Measurements from ENCODE around the gene MYZAP. TPM values are rescaled to one million over a fixed set of nuclear protein-coding genes. Genes with fewer than 3 reads are reported as not detected.

MYZAP gene, protein sequence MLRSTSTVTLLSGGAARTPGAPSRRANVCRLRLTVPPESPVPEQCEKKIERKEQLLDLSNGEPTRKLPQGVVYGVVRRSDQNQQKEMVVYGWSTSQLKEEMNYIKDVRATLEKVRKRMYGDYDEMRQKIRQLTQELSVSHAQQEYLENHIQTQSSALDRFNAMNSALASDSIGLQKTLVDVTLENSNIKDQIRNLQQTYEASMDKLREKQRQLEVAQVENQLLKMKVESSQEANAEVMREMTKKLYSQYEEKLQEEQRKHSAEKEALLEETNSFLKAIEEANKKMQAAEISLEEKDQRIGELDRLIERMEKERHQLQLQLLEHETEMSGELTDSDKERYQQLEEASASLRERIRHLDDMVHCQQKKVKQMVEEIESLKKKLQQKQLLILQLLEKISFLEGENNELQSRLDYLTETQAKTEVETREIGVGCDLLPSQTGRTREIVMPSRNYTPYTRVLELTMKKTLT
- total RNA-seq, result not detected in 2 replicates

DNA sequence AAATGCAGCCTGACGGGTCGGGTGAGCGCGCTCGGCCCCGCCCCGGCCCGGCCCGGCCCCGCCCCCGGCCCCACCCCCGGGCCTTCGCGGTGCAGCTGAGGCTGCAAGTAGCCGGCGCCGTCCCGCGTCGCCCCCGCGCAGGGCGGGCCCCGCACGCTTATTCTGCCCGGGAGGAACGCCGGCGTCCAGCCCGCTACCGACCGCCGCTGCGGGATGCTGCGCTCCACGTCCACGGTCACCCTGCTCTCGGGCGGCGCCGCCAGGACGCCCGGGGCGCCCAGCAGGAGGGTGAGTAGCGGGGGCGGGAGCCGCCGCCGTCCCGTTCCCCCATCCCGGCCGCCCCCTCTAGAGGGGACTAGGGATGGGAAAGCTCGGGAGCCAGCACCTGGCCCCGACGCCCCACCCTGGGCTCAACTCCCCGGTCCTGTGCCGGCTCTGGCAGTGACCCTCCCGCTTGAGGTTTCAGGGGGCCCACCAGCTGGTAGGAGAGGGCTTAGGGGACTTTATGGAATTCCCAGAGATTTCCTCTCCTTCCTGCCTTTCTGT is at the start of gene MYZAP:
Gene MYZAP, plus strand, starts transcription at position 83 of the 546 bp plus-strand sequence. Its CDS starts 131 bp downstream, at position 214.
- Mint-ChIP-seq H3K27me3 (peaks cover 45% of the 10 kb centered on the region), H3K4me1 (peaks cover 15% of the 10 kb centered on the region), H3K36me3 (ENCODE audit: low read depth) (no peaks in the 10 kb centered on the region), H3K27ac (no peak within 1 kb of the TSS), H3K4me3 (peak within 1 kb of the TSS; percentile 65), H3K9me3 (no peaks in the 10 kb centered on the region)
- DNase-seq, result peak; percentile 78
- intact Hi-C loops (cut with micrococcal nuclease), result no loop called here

DNA sequence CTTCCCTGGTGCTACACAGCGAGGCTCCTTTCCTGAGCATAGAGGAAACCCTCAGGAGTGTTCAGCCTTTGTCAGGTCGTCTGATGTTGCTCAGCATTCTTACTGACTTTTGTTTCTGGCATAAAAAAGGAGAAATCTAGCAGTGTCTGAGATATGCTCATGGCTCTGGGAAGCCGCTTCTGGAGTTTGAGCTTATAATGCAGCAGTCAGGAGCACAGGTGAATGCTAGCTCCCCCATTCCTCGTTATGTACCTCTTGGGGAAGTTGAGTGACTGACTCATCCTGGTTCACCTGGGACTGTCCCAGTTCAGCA is 49.2 kb upstream of the MYZAP start:
- DNase-seq, result no peak
- Mint-ChIP-seq H3K36me3 (ENCODE audit: low read depth) (no peaks in the 10 kb centered on the region), H3K4me3 (no peak overlapping the region), H3K4me1 (peaks cover 3% of the 10 kb centered on the region), H3K9me3 (no peaks in the 10 kb centered on the region), H3K27me3 (peaks cover 2% of the 10 kb centered on the region), H3K27ac (no peak overlapping the region)
- intact Hi-C loops (cut with micrococcal nuclease), result loop anchor here (5.0 kb wide), 1 partner anchor 200 kb away; no protein-coding TSS in a partner anchor

DNA sequence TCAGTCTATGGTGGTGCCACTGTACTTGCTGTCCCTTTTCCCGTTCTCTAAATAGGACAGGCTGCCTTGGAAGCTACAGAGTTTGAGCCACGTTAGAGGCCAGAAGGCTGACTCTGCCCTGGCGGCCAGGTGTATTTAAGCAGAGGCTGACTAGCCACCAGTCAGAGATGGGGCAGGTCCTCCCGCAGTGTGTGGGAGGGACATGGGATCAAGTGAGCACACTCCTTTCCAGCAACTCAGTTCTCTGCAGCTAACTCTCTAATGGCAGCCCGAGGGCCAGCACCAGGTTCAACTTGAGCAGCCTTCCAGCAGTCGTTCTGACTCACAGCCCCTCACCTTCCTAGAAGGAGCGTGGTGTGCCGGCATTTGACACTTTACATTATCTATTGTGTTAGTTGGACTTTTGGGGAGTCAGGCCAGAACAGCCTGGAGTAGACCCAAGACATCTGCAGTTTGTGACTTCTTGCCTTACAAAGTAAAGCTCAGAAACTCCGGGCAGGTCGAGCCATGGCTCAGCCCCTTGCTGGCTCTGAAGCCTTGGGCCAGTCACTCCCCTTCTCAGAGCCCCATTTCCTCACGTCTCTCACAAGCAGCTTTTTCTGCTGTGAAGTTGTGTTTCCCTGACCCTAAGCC is 46.7 kb upstream of the MYZAP start:
- H3K4me1 Mint-ChIP-seq, result peaks cover 3% of the 10 kb centered on the region
- intact Hi-C loops (cut with micrococcal nuclease), result loop anchor here (5.0 kb wide), 1 partner anchor 203 kb away; no protein-coding TSS in a partner anchor
- peaks cover under 1% of the 10 kb centered on the region for H3K27me3 Mint-ChIP-seq
- DNase-seq, result no peak
- no peaks in the 10 kb centered on the region for H3K36me3 Mint-ChIP-seq (ENCODE audit: low read depth)
- no peak overlapping the region for H3K27ac Mint-ChIP-seq
- no peaks in the 10 kb centered on the region for H3K9me3 Mint-ChIP-seq
- H3K4me3 Mint-ChIP-seq, result no peak overlapping the region

DNA sequence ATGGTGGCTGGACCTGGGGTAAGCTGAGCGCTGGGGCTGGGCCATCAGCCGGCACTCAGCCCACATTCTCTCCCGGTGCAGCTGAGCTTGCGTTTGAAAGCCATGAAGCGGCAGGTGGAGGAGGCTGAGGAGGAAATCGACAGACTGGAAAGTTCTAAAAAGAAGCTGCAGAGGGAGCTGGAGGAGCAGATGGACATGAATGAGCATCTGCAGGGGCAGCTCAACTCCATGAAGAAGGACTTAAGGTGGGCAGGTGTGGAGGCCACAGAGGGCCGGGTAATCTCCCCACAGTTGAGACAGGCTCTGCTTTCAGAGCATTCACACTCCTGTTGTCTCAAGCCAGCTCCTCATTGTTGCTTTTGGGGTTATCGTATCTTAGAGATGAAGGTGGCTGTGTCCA is 45.7 kb upstream of the MYZAP start:
- no peaks in the 10 kb centered on the region for H3K4me1 Mint-ChIP-seq
- H3K4me3 Mint-ChIP-seq, result no peak overlapping the region
- H3K36me3 Mint-ChIP-seq (ENCODE audit: low read depth), result no peaks in the 10 kb centered on the region
- no peaks in the 10 kb centered on the region for H3K9me3 Mint-ChIP-seq
- DNase-seq, result no peak
- peaks cover under 1% of the 10 kb centered on the region for H3K27me3 Mint-ChIP-seq
- H3K27ac Mint-ChIP-seq, result no peak overlapping the region
- intact Hi-C loops (cut with micrococcal nuclease), result no loop called here

DNA sequence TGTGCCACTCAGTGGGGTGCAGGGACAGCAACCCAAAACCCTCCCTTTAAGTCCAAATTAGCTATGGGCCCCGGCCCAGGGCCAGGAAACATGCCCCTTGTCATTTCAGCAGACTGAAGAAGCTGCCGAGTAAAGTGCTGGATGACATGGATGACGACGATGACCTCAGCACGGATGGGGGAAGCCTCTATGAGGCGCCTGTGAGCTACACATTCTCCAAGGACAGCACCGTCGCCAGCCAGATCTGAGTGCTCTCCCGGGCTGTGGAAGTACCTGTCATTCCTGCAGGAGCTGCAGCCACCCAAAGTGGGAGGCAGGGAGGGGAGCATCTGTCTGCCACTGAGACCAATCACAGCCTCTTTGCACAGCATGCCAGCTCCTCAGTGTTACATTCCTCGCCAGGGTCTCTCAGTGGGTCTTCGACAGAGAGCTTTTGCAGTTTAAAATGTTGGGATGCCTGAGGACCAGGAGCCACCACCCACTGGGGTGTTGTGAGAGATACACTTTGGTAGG is 44.4 kb upstream of the MYZAP start:
- intact Hi-C loops (cut with micrococcal nuclease), result no loop called here
- Mint-ChIP-seq H3K36me3 (ENCODE audit: low read depth) (no peaks in the 10 kb centered on the region), H3K27me3 (peaks cover 5% of the 10 kb centered on the region), H3K27ac (no peak overlapping the region), H3K4me1 (no peaks in the 10 kb centered on the region), H3K4me3 (no peak overlapping the region), H3K9me3 (no peaks in the 10 kb centered on the region)
- no peak for DNase-seq

DNA sequence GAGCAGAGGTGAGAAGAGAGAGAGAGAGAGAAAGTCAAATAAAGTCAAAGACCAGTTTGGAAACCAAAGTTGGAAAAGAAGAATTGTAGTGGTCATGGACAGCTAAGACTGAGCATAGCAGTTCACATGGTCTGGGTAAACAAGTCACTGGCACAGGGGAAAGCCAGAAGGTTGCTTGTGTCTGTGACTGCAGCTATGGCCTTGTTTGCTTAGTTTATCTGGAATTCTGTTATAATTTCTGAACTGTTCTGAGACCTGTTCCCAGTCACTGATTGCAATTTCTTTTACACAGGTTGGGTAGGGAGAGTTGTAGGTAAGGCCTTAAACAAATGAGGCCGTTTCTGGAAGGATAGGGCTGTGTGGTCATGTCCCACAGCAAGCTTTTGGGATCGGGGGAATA is 43.4 kb upstream of the MYZAP start:
- intact Hi-C loops (cut with micrococcal nuclease), result no loop called here
- peaks cover 5% of the 10 kb centered on the region for H3K27me3 Mint-ChIP-seq
- no peaks in the 10 kb centered on the region for H3K36me3 Mint-ChIP-seq (ENCODE audit: low read depth)
- no peaks in the 10 kb centered on the region for H3K4me1 Mint-ChIP-seq
- no peak overlapping the region for H3K4me3 Mint-ChIP-seq
- no peaks in the 10 kb centered on the region for H3K9me3 Mint-ChIP-seq
- no peak for DNase-seq
- H3K27ac Mint-ChIP-seq, result no peak overlapping the region

DNA sequence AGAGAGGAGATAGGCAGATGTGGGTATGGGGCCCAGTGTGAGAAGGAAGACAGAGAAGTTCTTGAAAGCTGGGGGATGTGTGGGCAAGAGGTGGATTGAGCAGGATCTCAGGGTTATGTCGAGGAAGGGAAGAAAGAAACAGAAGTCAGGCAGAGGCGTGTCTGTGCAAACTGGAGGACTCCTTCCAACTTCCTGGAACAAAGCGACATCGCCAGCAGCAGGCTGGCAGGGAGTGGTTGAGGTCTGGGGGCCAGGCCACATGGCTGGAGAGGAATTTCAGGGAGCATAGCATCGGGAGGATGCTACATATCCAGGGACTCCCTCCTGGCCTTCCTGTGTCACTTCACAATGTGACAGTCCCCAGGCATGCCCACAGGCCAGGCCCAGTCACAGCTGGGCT is 42.9 kb upstream of the MYZAP start:
- Mint-ChIP-seq H3K27me3 (peaks cover 5% of the 10 kb centered on the region), H3K36me3 (ENCODE audit: low read depth) (no peaks in the 10 kb centered on the region), H3K4me1 (no peaks in the 10 kb centered on the region), H3K27ac (no peak overlapping the region), H3K9me3 (no peaks in the 10 kb centered on the region), H3K4me3 (no peak overlapping the region)
- no peak for DNase-seq
- intact Hi-C loops (cut with micrococcal nuclease), result no loop called here

DNA sequence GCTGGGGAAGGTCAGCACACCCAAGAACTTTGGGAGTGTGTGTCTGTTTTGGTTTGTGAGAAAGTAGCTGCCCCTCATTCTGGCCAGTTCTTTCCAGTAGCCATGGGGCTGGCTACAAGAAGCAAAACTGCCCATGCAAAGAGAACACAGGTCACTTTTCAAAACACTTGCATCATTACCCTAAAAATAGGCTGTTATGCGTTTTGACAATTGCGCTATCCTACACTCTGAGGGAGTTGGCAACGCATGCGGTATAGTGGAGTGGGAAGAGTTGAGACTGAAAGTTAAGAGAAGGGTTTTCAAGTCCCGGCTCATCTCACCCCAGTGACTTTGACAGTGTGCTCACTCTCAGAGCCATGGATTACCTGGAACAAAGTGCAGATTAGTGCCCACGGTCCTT is 41.8 kb upstream of the MYZAP start:
- H3K9me3 Mint-ChIP-seq, result no peaks in the 10 kb centered on the region
- H3K27me3 Mint-ChIP-seq, result peaks cover 5% of the 10 kb centered on the region
- intact Hi-C loops (cut with micrococcal nuclease), result no loop called here
- no peak for DNase-seq
- H3K4me3 Mint-ChIP-seq, result no peak overlapping the region
- no peaks in the 10 kb centered on the region for H3K4me1 Mint-ChIP-seq
- no peak overlapping the region for H3K27ac Mint-ChIP-seq
- H3K36me3 Mint-ChIP-seq (ENCODE audit: low read depth), result no peaks in the 10 kb centered on the region

DNA sequence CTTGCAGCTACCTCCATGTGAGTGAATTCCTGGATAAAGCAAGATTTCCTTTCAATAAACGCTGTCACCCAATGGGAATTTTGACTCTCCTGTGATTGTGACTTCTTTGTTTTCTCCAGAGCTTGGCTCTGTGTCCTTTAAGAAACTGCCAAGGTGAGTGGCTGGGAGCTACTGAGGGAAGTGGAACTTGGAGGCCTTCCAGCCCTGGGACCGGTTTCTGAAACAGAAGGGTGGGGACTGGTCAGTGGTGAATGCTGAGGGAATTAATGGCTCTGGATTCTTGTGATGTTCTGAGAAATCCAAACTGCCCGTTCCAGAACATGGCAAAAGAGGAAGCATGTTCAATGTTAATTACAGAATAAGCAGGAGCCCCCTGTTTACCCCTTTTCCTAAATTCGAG is 41.1 kb upstream of the MYZAP start:
- Mint-ChIP-seq H3K4me1 (no peaks in the 10 kb centered on the region), H3K4me3 (no peak overlapping the region), H3K27ac (no peak overlapping the region), H3K36me3 (ENCODE audit: low read depth) (no peaks in the 10 kb centered on the region), H3K9me3 (no peaks in the 10 kb centered on the region), H3K27me3 (peaks cover 5% of the 10 kb centered on the region)
- no peak for DNase-seq
- intact Hi-C loops (cut with micrococcal nuclease), result no loop called here

DNA sequence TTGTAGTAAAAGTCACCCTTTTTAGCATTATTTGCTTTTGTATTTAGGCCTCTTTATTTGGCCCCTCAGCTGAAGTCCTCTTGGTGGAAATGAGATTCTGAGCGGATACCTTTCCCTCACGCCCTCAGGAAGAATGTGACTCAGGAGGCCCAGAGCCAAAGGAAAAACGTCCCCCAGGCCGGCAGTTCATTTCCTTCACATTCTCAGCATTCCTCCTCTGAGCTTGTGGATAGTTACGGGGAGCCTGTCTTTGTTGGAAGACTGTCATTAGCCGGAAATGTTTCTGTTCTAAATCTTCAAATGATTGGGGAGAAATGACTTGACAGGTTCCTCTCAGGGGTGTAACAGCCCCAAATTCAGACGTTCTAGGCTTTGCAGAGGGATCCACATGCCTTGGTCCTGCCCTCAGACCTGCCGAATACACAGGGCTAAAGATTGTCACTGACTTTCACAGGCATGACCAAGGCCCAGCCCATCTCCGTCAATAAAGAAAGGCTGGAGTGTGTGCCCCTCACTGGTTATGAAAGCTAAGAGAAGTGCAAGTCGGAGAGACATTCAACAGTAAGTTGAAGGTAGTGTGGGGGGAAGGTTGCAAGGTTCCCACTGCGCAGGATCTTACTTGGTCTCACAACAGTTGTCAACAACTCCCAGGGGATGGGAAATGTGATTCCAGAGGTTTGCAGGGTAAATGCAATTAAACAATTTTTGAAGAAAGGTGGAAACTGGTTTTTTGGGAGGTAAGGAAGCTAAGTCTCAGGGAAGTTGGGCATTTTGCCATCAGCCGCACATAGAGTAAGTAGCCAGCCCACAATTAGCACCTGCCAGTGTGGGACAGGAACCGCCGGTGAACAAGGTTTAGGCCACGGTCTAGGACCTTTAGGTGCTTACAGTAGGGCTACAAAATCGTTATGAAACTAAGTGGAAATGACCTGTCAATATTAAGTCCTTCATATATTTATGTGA is 39.7 kb upstream of the MYZAP start:
- no peak for DNase-seq
- no peak overlapping the region for H3K27ac Mint-ChIP-seq
- H3K36me3 Mint-ChIP-seq (ENCODE audit: low read depth), result no peaks in the 10 kb centered on the region
- H3K4me1 Mint-ChIP-seq, result no peaks in the 10 kb centered on the region
- H3K4me3 Mint-ChIP-seq, result no peak overlapping the region
- H3K9me3 Mint-ChIP-seq, result no peaks in the 10 kb centered on the region
- intact Hi-C loops (cut with micrococcal nuclease), result no loop called here
- peaks cover 5% of the 10 kb centered on the region for H3K27me3 Mint-ChIP-seq

DNA sequence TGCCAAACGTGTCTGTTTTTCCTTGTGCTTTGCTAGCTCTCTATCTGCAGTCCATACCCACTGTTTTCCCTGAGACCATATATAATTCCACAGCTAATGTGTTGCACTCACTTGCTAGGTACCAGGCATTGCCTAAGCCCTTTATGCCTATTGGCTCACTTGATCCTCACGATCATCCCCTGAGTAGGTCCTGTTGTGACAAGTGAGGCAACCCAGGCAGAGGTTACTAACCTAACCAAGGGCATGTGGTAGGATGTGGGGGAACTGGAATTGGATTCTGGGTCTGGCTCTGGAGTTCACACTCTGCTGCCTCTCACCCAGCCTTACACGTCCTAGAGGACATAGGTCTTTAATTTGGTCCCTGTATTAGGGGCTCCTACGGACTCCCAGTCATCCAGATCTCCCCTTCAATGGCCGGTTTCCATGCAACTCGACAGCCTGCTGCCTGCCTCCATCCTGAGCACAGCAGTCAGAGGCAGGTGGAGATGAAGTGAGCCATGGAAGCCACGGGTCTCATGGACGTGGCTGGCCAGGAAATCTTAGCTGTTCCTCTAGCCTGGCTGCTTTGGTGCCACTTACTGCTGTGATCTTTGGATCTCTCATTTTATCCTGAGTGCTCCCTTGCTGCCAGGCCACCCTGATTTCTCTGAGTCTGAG is 38.9 kb upstream of the MYZAP start:
- Mint-ChIP-seq H3K27me3 (peaks cover 5% of the 10 kb centered on the region), H3K4me3 (no peak overlapping the region), H3K4me1 (no peaks in the 10 kb centered on the region), H3K27ac (no peak overlapping the region), H3K9me3 (no peaks in the 10 kb centered on the region), H3K36me3 (ENCODE audit: low read depth) (no peaks in the 10 kb centered on the region)
- intact Hi-C loops (cut with micrococcal nuclease), result no loop called here
- DNase-seq, result no peak

DNA sequence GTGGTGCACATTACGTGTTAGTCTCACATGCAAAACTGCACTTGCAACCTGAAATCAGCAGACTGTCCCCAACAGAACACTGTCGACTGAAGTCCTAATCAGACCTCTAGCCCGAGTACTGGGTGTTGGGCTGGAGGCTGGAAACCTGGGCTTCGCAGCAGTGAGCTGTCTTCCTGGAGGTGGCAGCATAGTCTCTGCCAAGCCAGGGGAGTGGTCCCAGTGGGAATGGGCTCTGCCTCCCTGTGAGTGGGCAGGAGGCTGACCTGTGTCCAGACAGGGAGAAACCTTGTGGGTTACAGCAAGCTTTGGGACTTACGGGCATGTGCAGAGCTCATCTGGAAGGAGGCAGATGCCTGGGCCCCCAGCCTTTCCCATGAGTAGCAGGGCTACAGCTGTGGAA is 38.2 kb upstream of the MYZAP start:
- intact Hi-C loops (cut with micrococcal nuclease), result no loop called here
- H3K9me3 Mint-ChIP-seq, result no peaks in the 10 kb centered on the region
- no peak overlapping the region for H3K27ac Mint-ChIP-seq
- peaks cover 5% of the 10 kb centered on the region for H3K27me3 Mint-ChIP-seq
- H3K4me3 Mint-ChIP-seq, result no peak overlapping the region
- no peaks in the 10 kb centered on the region for H3K36me3 Mint-ChIP-seq (ENCODE audit: low read depth)
- no peak for DNase-seq
- no peaks in the 10 kb centered on the region for H3K4me1 Mint-ChIP-seq

Data from activated CD4-positive, alpha-beta T cell treated with anti-CD3 and anti-CD28 coated beads, Interleukin-2, amount 10 ng/mL, durations not matched to agents 24 days and 14 days (primary cell).